ENCODE results near the gene STX4.

Gene STX4

GRCh38 chr16:31080756-31081419, 47.5 kb downstream of the STX4 start:
- Histone ChIP-seq H3K4me3 (ENCODE audit: low read depth, low read length, poor library complexity, severe bottlenecking) (no peak overlapping the region), H3K9me3 (ENCODE audit: low read length) (no peaks in the 10 kb centered on the region), H3K9ac (ENCODE audit: low read length) (no peak overlapping the region), H3F3A (ENCODE audit: insufficient read depth, low read length) (no peaks in the 10 kb centered on the region), H3K4me1 (ENCODE audit: insufficient read depth, low read length, severe bottlenecking) (no peaks in the 10 kb centered on the region), H3K36me3 (ENCODE audit: insufficient read depth, low read length) (peaks cover 69% of the 10 kb centered on the region), H3K4me2 (ENCODE audit: low read length) (no peak overlapping the region), H3K27ac (ENCODE audit: low read depth, low read length, poor library complexity, severe bottlenecking) (no peak overlapping the region), H2AFZ (ENCODE audit: low read length) (no peak overlapping the region), H3K9me2 (ENCODE audit: low read depth, low read length) (no peaks in the 10 kb centered on the region), H3K27me3 (ENCODE audit: insufficient read depth, low read length) (no peaks in the 10 kb centered on the region), H4K20me1 (ENCODE audit: insufficient read depth, low read length) (no peaks in the 10 kb centered on the region), H3K79me2 (ENCODE audit: insufficient read depth, low read length) (no peaks in the 10 kb centered on the region)
- no peak for TF ChIP-seq EZH2 (IDR thresholded peaks at IDR 0.05; ENCODE audit: borderline replicate concordance, low read length)
- no peak for TF ChIP-seq CTCF (IDR thresholded peaks at IDR 0.05; ENCODE audit: low read length)

DNA sequence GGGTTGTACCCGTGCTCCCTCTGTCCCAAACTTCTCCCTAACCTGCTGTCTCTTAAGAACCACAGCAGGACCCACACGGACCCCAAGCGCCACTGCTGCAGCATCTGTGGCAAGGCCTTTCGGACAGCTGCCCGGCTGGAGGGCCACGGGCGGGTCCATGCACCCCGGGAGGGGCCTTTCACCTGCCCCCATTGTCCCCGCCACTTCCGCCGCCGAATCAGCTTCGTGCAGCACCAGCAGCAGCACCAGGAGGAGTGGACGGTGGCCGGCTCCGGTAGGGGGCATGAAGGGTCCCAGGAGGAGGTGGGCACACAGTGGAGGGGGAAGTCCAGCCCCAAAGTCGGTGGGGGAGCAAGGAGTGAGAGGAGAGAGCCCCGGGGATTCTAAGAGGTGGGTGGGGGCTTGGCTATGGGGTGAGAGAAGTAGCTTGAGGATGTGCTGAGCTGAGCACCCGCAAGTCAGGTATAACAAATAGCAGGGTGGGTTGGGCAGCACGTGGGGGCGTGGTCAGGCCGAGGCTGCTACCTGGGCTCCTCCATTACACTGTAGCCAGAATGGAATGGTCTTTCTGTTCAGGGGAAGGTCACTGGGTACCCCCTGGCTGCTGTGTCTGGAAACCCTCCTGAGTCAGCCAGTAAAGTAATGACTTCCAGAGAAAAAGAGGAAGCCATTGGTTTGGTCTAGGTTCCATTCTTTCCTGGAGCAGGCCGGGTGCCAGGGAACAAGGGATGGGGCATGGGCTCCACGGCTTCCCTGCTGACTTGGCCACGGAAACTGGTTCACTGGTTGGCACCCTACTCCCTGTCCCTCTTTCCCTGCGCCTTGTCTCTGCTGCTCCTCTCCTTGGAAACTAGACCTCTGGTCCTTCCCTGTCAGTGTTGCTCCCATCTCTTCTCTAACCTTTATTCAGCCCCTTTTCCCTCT, 48.3 kb downstream of the STX4 start:
- Histone ChIP-seq H3F3A (ENCODE audit: insufficient read depth, low read length) (no peaks in the 10 kb centered on the region), H3K27me3 (ENCODE audit: insufficient read depth, low read length) (no peaks in the 10 kb centered on the region), H3K36me3 (ENCODE audit: insufficient read depth, low read length) (peaks cover 61% of the 10 kb centered on the region), H3K79me2 (ENCODE audit: insufficient read depth, low read length) (no peaks in the 10 kb centered on the region), H2AFZ (ENCODE audit: low read length) (no peak overlapping the region), H4K20me1 (ENCODE audit: insufficient read depth, low read length) (no peaks in the 10 kb centered on the region), H3K4me3 (ENCODE audit: low read depth, low read length, poor library complexity, severe bottlenecking) (no peak overlapping the region), H3K9me3 (ENCODE audit: low read length) (no peaks in the 10 kb centered on the region), H3K4me2 (ENCODE audit: low read length) (no peak overlapping the region), H3K9ac (ENCODE audit: low read length) (no peak overlapping the region), H3K4me1 (ENCODE audit: insufficient read depth, low read length, severe bottlenecking) (no peaks in the 10 kb centered on the region), H3K9me2 (ENCODE audit: low read depth, low read length) (no peaks in the 10 kb centered on the region), H3K27ac (ENCODE audit: low read depth, low read length, poor library complexity, severe bottlenecking) (no peak overlapping the region)
- TF ChIP-seq CTCF (IDR thresholded peaks at IDR 0.05; ENCODE audit: low read length) (no peak), EZH2 (IDR thresholded peaks at IDR 0.05; ENCODE audit: borderline replicate concordance, low read length) (no peak)

- H3K4me3 ChIP-seq (ENCODE audit: low read depth, low read length, poor library complexity, severe bottlenecking): no peak overlapping the region
- H3K9ac ChIP-seq (ENCODE audit: low read length): no peak overlapping the region
- no peaks in the 10 kb centered on the region for H3K4me1 ChIP-seq (ENCODE audit: insufficient read depth, low read length, severe bottlenecking)
- H3K9me2 ChIP-seq (ENCODE audit: low read depth, low read length): no peaks in the 10 kb centered on the region
- no peak overlapping the region for H2AFZ ChIP-seq (ENCODE audit: low read length)
- H3K27me3 ChIP-seq (ENCODE audit: insufficient read depth, low read length): no peaks in the 10 kb centered on the region
- H3F3A ChIP-seq (ENCODE audit: insufficient read depth, low read length): no peaks in the 10 kb centered on the region
- no peaks in the 10 kb centered on the region for H3K9me3 ChIP-seq (ENCODE audit: low read length)
- no peak overlapping the region for H3K4me2 ChIP-seq (ENCODE audit: low read length)
- H3K79me2 ChIP-seq (ENCODE audit: insufficient read depth, low read length): no peaks in the 10 kb centered on the region
- no peaks in the 10 kb centered on the region for H4K20me1 ChIP-seq (ENCODE audit: insufficient read depth, low read length)
- TF ChIP-seq EZH2 (IDR thresholded peaks at IDR 0.05; ENCODE audit: borderline replicate concordance, low read length): no peak
- TF ChIP-seq CTCF (IDR thresholded peaks at IDR 0.05; ENCODE audit: low read length): no peak
- H3K27ac ChIP-seq (ENCODE audit: low read depth, low read length, poor library complexity, severe bottlenecking): no peak overlapping the region
- peaks cover 56% of the 10 kb centered on the region for H3K36me3 ChIP-seq (ENCODE audit: insufficient read depth, low read length)
Observed at GRCh38 chr16:31082368-31083045, 49.1 kb downstream of the STX4 start.

Measured in OCI-LY1 (cell line).